BLaER1 treated with 17β-estradiol and CSF1 and Interleukin-3, amounts not matched to agents 10 nM and 100 nM (cell line): ENCODE measurements around the gene GNB1.

Experiments
- H3K27ac ChIP-seq, 11 experiments: shearing (Covaris generic); formaldehyde crosslinking; 2 replicates each; pipeline ENCODE4 v1.8.1; 2022
- H3K27me3 ChIP-seq, 11 experiments: shearing (Covaris generic); formaldehyde crosslinking; 2 replicates each; pipeline ENCODE4 v1.8.1; 2022
- H3K36me3 ChIP-seq, 11 experiments: shearing (Covaris generic); formaldehyde crosslinking; 2 replicates each; pipeline ENCODE4 v1.8.1; 2022
- H3K4me1 ChIP-seq, 10 experiments: shearing (Covaris generic); formaldehyde crosslinking; 2 replicates each; pipeline ENCODE4 v1.8.1; 2022
- H3K4me2 ChIP-seq, 11 experiments: shearing (Covaris generic); formaldehyde crosslinking; 2 replicates each; pipeline ENCODE4 v1.8.1; 2022
- H3K4me3 ChIP-seq, 10 experiments: shearing (Covaris generic); formaldehyde crosslinking; 2 replicates each; pipeline ENCODE4 v1.8.1; 2022
- H3K9ac ChIP-seq, 11 experiments: shearing (Covaris generic); formaldehyde crosslinking; 2 replicates each; pipeline ENCODE4 v1.8.1; 2022
- H3K9me3 ChIP-seq, 11 experiments: shearing (Covaris generic); formaldehyde crosslinking; replicated peaks in 1 of 11; 2 replicates each; pipeline ENCODE4 v1.8.1; 2022
- H4K20me1 ChIP-seq, 11 experiments: shearing (Covaris generic); formaldehyde crosslinking; 2 replicates each; pipeline ENCODE4 v1.8.1; 2022
- Cebpa-rat ChIP-seq, 11 experiments: shearing (Covaris generic); IDR thresholded peaks; 2 replicates each; pipeline ENCODE4 v1.8.1; 2022

GNB1 gene

GRCh38 chr1:1768249-1768992 is 122.5 kb downstream of the GNB1 start:
- peaks cover 8 to 54% (median 37%) of the 10 kb centered on the region in 11 experiments; a peak in 20 of 22 replicates for H3K9me3 ChIP-seq
- peak overlapping the region in 4 of 11 experiments; percentile 3 to 71 (median 16); a peak in 4 of 22 replicates for H3K27ac ChIP-seq
- H3K4me3 ChIP-seq = no peak overlapping the region
- H3K9ac ChIP-seq = peak overlapping the region in 3 of 11 experiments; percentile 5 to 37 (median 22); a peak in 3 of 22 replicates
- no peaks in the 10 kb centered on the region for H3K27me3 ChIP-seq
- H3K36me3 ChIP-seq = peaks cover 98 to 100% (median 99%) of the 10 kb centered on the region in 11 experiments
- H4K20me1 ChIP-seq = peaks cover 66 to 100% (median 88%) of the 10 kb centered on the region in 11 experiments
- H3K4me1 ChIP-seq = peaks cover 16 to 55% (median 32%) of the 10 kb centered on the region in 10 experiments
- TF ChIP-seq Cebpa-rat (IDR thresholded peaks at IDR 0.05) = no peak
- H3K4me2 ChIP-seq = peak overlapping the region in 3 of 11 experiments; percentile 40 to 53 (median 50); a peak in 5 of 22 replicates

- Histone ChIP-seq H3K9ac (peak overlapping the region in 8 of 11 experiments; percentile 32 to 68 (median 63); a peak in 16 of 22 replicates), H3K9me3 (peaks cover 0 to 20% (median 6%) of the 10 kb centered on the region in 11 experiments; a peak in 15 of 22 replicates), H4K20me1 (peaks cover 97 to 100% (median 100%) of the 10 kb centered on the region in 11 experiments), H3K27me3 (no peaks in the 10 kb centered on the region), H3K27ac (peak overlapping the region in 9 of 11 experiments; percentile 48 to 78 (median 73); a peak in 17 of 22 replicates), H3K4me3 (no peak overlapping the region), H3K36me3 (peaks cover 99 to 100% (median 100%) of the 10 kb centered on the region in 11 experiments), H3K4me1 (peaks cover 34 to 76% (median 47%) of the 10 kb centered on the region in 10 experiments), H3K4me2 (peak overlapping the region in 10 of 11 experiments; percentile 8 to 59 (median 41); a peak in 12 of 22 replicates)
- no peak for TF ChIP-seq Cebpa-rat (IDR thresholded peaks at IDR 0.05)
Observed at GRCh38 chr1:1764876-1765470, 125.9 kb downstream of the GNB1 start.

DNA sequence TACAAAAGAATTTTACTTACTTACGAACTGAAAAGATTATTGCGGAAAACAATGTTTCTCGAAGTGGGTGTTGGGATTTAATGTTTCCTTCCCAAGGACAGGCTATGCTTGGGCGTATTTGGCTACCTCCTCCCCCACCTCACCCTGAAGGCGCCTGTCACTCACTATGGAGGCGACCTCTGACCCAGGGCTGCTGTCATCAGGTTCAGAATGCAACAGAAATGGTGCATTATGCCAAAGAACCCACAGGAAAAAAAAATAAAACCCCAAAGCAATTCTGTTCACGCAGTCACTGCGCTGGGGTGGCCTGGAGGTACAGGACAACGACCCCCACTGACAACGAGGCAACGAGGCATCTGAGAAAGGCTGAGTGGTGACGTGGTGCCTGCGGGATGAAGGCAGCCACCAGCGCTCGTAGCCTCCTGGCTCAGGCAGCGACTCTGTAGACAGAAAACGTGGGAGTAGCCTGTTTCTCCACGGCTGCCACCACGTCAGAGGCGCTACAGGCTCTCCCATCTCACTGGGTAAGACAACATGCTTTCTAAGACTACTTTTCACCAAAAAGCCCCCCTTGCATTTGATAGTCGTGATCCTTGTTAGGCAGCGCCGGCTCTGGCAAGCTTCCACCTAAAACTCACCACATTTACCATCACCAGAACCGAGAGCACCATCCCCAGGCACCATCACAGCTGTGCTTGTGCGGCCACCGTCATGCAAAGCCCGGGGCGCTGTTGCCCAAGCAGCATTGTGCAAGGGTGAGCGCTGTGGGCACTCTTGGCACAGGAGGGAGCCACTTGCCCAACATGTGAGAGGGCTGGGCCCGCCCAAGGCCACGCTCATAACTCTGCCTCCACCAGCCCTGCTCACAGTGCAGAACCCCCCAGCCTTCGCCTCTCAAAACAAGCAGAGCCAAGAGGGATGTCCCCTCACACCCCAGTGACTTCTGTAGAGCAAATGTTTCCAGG is 126.9 kb downstream of the GNB1 start:
- peaks cover 97 to 100% (median 100%) of the 10 kb centered on the region in 11 experiments for H4K20me1 ChIP-seq
- H3K36me3 ChIP-seq = peaks cover 99 to 100% (median 100%) of the 10 kb centered on the region in 11 experiments
- H3K27ac ChIP-seq = peak overlapping the region in 9 of 11 experiments; percentile 48 to 78 (median 73); a peak in 17 of 22 replicates
- peaks cover 44 to 86% (median 57%) of the 10 kb centered on the region in 10 experiments for H3K4me1 ChIP-seq
- H3K27me3 ChIP-seq = no peaks in the 10 kb centered on the region
- peak in 9 of 11 experiments; percentile 66 to 98 (median 93); a peak in 18 of 22 replicates for TF ChIP-seq Cebpa-rat (IDR thresholded peaks at IDR 0.05)
- no peak overlapping the region for H3K4me3 ChIP-seq
- H3K9me3 ChIP-seq = peaks cover 0 to 13% (median 0%) of the 10 kb centered on the region in 11 experiments; a peak in 5 of 22 replicates
- H3K9ac ChIP-seq = peak overlapping the region in 8 of 11 experiments; percentile 55 to 68 (median 64); a peak in 16 of 22 replicates
- H3K4me2 ChIP-seq = peak overlapping the region in 10 of 11 experiments; percentile 3 to 59 (median 41); a peak in 12 of 22 replicates

DNA sequence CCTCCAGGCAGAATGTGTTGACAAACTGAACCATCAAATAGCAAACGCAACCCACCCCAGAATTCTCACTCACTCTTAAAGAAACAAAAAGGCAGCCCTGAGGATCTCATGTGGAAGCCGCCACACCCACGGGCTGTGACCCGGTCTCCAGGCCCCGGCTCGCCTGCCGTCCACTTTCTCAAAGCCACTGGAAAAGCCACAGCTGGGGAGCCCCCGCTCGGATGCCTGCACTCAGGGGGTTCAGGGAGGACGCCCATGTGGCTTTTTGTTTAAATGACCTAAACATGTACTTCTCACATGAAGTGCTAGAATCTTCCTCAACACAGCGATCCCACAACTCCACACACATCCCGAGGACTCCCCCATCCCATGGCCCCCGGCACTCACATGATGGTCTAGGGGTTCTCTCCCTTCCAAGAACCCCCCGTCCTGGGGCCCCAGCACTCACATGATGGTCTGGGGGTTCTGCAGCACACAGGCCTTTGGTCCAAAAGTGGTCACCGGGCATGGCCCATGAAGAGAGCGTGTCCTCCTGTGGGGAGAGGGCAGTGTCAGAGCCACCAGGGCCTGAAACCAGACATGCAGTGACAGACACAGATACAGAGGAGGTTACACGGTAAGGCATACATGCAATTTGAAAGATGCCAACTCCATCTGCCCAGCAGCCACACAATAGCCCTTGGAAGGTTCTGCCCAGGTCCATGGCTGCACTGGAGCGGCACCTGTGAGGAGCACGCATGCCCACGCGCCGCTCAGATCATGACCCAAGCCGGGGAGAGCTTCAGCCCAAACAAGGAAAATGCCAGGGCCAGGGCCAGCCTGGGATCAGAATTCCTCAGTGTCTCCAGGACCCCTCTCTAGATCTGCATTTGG is 129.1 kb downstream of the GNB1 start:
- Histone ChIP-seq H3K27me3 (no peaks in the 10 kb centered on the region), H3K27ac (peak overlapping the region in 7 of 11 experiments; percentile 6 to 78 (median 71); a peak in 13 of 22 replicates), H3K4me2 (peak overlapping the region in 4 of 11 experiments; percentile 56 to 70 (median 67); a peak in 2 of 22 replicates), H3K9me3 (no peaks in the 10 kb centered on the region), H3K4me1 (peaks cover 34 to 74% (median 62%) of the 10 kb centered on the region in 10 experiments), H3K9ac (peak overlapping the region in 10 of 11 experiments; percentile 15 to 50 (median 38); a peak in 14 of 22 replicates), H4K20me1 (peaks cover 93 to 100% (median 97%) of the 10 kb centered on the region in 11 experiments), H3K4me3 (no peak overlapping the region), H3K36me3 (peaks cover 98 to 100% (median 99%) of the 10 kb centered on the region in 11 experiments)
- no peak for TF ChIP-seq Cebpa-rat (IDR thresholded peaks at IDR 0.05)

GRCh38 chr1:1760715-1761114 is 130.2 kb downstream of the GNB1 start:
- peak overlapping the region in 10 of 11 experiments; percentile 39 to 75 (median 67); a peak in 20 of 22 replicates for H3K4me2 ChIP-seq
- H3K27me3 ChIP-seq = no peaks in the 10 kb centered on the region
- H4K20me1 ChIP-seq = peaks cover 83 to 100% (median 97%) of the 10 kb centered on the region in 11 experiments
- peaks cover 98 to 100% (median 99%) of the 10 kb centered on the region in 11 experiments for H3K36me3 ChIP-seq
- H3K9me3 ChIP-seq = no peaks in the 10 kb centered on the region
- TF ChIP-seq Cebpa-rat (IDR thresholded peaks at IDR 0.05) = no peak
- no peak overlapping the region for H3K4me3 ChIP-seq
- H3K27ac ChIP-seq = peak overlapping the region in 4 of 11 experiments; percentile 56 to 78 (median 77); a peak in 3 of 22 replicates
- peaks cover 32 to 69% (median 58%) of the 10 kb centered on the region in 10 experiments for H3K4me1 ChIP-seq
- peak overlapping the region in 9 of 11 experiments; percentile 15 to 65 (median 42); a peak in 11 of 22 replicates for H3K9ac ChIP-seq

GRCh38 chr1:1760345-1760650 is 130.6 kb downstream of the GNB1 start:
- H3K9me3 ChIP-seq = no peaks in the 10 kb centered on the region
- no peak for TF ChIP-seq Cebpa-rat (IDR thresholded peaks at IDR 0.05)
- H3K9ac ChIP-seq = peak overlapping the region in 10 of 11 experiments; percentile 15 to 65 (median 45); a peak in 15 of 22 replicates
- peaks cover 32 to 65% (median 56%) of the 10 kb centered on the region in 10 experiments for H3K4me1 ChIP-seq
- peaks cover 79 to 100% (median 97%) of the 10 kb centered on the region in 11 experiments for H4K20me1 ChIP-seq
- H3K27me3 ChIP-seq = no peaks in the 10 kb centered on the region
- H3K4me3 ChIP-seq = no peak overlapping the region
- H3K4me2 ChIP-seq = peak overlapping the region in 10 of 11 experiments; percentile 39 to 75 (median 67); a peak in 20 of 22 replicates
- H3K36me3 ChIP-seq = peaks cover 98 to 100% (median 99%) of the 10 kb centered on the region in 11 experiments
- H3K27ac ChIP-seq = peak overlapping the region in 6 of 11 experiments; percentile 37 to 59 (median 56); a peak in 9 of 22 replicates
